ENCODE data around the gene PRDM7. TPM values are rescaled to one million over a fixed set of nuclear protein-coding genes. Genes with fewer than 3 reads are reported as not detected.

PRDM7 gene
- polyA plus RNA-seq, 2 of the 4 experiments (the other 2 are of a cell fraction): not detected

DNA sequence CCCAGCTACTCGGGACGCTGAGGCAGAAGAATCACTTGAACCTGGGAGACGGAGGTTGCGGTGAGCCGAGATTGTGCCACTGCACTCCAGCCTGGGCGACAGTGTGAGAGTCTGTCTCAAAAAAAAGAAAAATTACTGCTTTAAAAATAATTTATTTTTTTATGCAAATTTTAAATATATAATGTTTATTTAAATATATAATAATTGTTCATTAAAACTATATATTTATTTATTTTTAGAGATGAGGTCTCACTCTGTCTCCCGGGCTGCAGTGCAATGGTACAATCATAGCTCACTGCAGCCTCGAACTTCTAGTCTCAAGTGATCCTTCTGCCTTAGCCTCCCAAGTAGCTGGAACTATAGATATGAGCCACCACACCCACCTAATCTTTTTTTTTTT is 42.6 kb downstream of the PRDM7 start:
- ATAC-seq (no peak), FAIRE-seq (no peak), DNase-seq (ENCODE audit: low read depth in 1 of 2, low spot score in 1 of 2) (no peak)
- H3K4me3 ChIP-seq: no peak overlapping the region
- CTCF ChIA-PET: interaction anchor here (1.4 to 1.8 kb wide), 2 partner anchors 13 to 16 kb away, joined by 3 to 5 read pairs; partner anchors contain the start of gene DBNDD1
- no peaks in the 10 kb centered on the region for H3K9me3 ChIP-seq
- WGBS (ENCODE audit: missing lambda C conversion rate): 88% methylated on average over 8 of the region's 8 CpGs
- no peak overlapping the region for H3K27ac ChIP-seq
- no peaks in the 10 kb centered on the region for H3K4me1 ChIP-seq
- TF ChIP-seq, protein P1, sequence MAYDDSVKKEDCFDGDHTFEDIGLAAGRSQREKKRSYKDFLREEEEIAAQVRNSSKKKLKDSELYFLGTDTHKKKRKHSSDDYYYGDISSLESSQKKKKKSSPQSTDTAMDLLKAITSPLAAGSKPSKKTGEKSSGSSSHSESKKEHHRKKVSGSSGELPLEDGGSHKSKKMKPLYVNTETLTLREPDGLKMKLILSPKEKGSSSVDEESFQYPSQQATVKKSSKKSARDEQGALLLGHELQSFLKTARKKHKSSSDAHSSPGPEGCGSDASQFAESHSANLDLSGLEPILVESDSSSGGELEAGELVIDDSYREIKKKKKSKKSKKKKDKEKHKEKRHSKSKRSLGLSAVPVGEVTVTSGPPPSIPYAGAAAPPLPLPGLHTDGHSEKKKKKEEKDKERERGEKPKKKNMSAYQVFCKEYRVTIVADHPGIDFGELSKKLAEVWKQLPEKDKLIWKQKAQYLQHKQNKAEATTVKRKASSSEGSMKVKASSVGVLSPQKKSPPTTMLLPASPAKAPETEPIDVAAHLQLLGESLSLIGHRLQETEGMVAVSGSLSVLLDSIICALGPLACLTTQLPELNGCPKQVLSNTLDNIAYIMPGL (CRISPR knock-in tag; IDR thresholded peaks at IDR 0.05; ENCODE audit: borderline replicate concordance): no peak
- TF ChIP-seq KDM1A (IDR thresholded peaks at IDR 0.05; ENCODE audit: low read depth) (no peak), CHD4 (IDR thresholded peaks at IDR 0.05; ENCODE audit: borderline replicate concordance) (no peak), PHF8 (IDR thresholded peaks at IDR 0.05; ENCODE audit: borderline replicate concordance, low read depth) (no peak), MAZ (IDR thresholded peaks at IDR 0.05; ENCODE audit: borderline replicate concordance, low read depth, low read length) (no peak), RAD21 (conservative IDR thresholded peaks at IDR 0.05 in 1 of 2, IDR thresholded peaks at IDR 0.05 in 1 of 2) (no peak), SMC3 (IDR thresholded peaks at IDR 0.05) (no peak), JUNB (IDR thresholded peaks at IDR 0.05) (no peak), ZC3H11A (IDR thresholded peaks at IDR 0.05) (no peak), MAFK (IDR thresholded peaks at IDR 0.05; ENCODE audit: partially characterized antibody) (no peak)
- TF ChIP-seq, protein P2, sequence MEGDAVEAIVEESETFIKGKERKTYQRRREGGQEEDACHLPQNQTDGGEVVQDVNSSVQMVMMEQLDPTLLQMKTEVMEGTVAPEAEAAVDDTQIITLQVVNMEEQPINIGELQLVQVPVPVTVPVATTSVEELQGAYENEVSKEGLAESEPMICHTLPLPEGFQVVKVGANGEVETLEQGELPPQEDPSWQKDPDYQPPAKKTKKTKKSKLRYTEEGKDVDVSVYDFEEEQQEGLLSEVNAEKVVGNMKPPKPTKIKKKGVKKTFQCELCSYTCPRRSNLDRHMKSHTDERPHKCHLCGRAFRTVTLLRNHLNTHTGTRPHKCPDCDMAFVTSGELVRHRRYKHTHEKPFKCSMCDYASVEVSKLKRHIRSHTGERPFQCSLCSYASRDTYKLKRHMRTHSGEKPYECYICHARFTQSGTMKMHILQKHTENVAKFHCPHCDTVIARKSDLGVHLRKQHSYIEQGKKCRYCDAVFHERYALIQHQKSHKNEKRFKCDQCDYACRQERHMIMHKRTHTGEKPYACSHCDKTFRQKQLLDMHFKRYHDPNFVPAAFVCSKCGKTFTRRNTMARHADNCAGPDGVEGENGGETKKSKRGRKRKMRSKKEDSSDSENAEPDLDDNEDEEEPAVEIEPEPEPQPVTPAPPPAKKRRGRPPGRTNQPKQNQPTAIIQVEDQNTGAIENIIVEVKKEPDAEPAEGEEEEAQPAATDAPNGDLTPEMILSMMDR (IDR thresholded peaks at IDR 0.05): no peak
- TF ChIP-seq, protein P3, sequence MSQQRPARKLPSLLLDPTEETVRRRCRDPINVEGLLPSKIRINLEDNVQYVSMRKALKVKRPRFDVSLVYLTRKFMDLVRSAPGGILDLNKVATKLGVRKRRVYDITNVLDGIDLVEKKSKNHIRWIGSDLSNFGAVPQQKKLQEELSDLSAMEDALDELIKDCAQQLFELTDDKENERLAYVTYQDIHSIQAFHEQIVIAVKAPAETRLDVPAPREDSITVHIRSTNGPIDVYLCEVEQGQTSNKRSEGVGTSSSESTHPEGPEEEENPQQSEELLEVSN (IDR thresholded peaks at IDR 0.05; ENCODE audit: borderline replicate concordance, low read depth): no peak
- TF ChIP-seq, protein P4, sequence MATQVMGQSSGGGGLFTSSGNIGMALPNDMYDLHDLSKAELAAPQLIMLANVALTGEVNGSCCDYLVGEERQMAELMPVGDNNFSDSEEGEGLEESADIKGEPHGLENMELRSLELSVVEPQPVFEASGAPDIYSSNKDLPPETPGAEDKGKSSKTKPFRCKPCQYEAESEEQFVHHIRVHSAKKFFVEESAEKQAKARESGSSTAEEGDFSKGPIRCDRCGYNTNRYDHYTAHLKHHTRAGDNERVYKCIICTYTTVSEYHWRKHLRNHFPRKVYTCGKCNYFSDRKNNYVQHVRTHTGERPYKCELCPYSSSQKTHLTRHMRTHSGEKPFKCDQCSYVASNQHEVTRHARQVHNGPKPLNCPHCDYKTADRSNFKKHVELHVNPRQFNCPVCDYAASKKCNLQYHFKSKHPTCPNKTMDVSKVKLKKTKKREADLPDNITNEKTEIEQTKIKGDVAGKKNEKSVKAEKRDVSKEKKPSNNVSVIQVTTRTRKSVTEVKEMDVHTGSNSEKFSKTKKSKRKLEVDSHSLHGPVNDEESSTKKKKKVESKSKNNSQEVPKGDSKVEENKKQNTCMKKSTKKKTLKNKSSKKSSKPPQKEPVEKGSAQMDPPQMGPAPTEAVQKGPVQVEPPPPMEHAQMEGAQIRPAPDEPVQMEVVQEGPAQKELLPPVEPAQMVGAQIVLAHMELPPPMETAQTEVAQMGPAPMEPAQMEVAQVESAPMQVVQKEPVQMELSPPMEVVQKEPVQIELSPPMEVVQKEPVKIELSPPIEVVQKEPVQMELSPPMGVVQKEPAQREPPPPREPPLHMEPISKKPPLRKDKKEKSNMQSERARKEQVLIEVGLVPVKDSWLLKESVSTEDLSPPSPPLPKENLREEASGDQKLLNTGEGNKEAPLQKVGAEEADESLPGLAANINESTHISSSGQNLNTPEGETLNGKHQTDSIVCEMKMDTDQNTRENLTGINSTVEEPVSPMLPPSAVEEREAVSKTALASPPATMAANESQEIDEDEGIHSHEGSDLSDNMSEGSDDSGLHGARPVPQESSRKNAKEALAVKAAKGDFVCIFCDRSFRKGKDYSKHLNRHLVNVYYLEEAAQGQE (IDR thresholded peaks at IDR 0.05): no peak
- no peak overlapping the region for H3K4me2 ChIP-seq
- POLR2A ChIA-PET: no interaction called here

DNA sequence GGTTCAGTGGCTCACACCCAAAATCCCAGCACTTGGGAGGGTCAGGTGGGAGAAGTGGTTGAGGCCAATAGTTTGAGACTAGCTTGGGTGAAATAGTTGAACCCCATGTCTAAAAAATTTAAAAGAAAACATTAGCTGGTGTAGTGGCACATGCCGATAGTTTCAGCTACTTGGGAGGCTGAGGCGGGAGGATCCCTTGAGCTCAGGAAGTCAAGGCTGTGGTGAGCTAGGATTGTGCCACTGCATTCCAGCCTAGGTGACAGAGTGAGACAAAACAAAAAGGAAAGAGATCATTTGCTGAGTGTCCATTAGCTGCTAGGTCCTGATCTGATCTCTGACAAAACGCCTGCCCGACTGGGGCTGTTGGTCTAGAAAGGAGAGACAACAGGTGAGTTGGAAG is 43.7 kb downstream of the PRDM7 start:
- peak in 1 of 2 experiments; percentile 18; a peak in 2 of 6 replicates for ATAC-seq
- Histone ChIP-seq H3K4me3 (no peak overlapping the region), H3K4me2 (no peak overlapping the region), H3K9me3 (no peaks in the 10 kb centered on the region), H3K4me1 (no peaks in the 10 kb centered on the region), H3K27ac (no peak overlapping the region)
- TF ChIP-seq JUNB (IDR thresholded peaks at IDR 0.05): no peak
- TF ChIP-seq, protein P5, sequence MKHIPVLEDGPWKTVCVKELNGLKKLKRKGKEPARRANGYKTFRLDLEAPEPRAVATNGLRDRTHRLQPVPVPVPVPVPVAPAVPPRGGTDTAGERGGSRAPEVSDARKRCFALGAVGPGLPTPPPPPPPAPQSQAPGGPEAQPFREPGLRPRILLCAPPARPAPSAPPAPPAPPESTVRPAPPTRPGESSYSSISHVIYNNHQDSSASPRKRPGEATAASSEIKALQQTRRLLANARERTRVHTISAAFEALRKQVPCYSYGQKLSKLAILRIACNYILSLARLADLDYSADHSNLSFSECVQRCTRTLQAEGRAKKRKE (CRISPR knock-in tag; IDR thresholded peaks at IDR 0.05; ENCODE audit: low read depth): no peak
- no peak for DNase-seq (ENCODE audit: low read depth in 1 of 2, low spot score in 1 of 2)
- WGBS (ENCODE audit: missing lambda C conversion rate): 96% methylated on average over 4 of the region's 4 CpGs
- POLR2A ChIA-PET: no interaction called here
- no peak for FAIRE-seq
- CTCF ChIA-PET: interaction anchor here (0.9 to 1.8 kb wide), 5 partner anchors 9 to 91 kb away, joined by 3 to 5 read pairs (median 4); partner anchors contain the start of gene DBNDD1
